Gastrocnemius medialis (tissue), 4 donors: ENCODE data around the gene ASIC2.

Experiments
- POLR2A ChIP-seq, 2 donors: fragments of 450-650 bp; IDR thresholded peaks; one replicate each; pipeline ENCODE4 v1.6.1; 2017; ENCODE audit warnings: antibody characterized with exemption in 2 of 2, mild to moderate bottlenecking in 2 of 2, moderate library complexity in 2 of 2
- TF ChIP-seq, protein P1 (sequence below), 5 experiments: fragments of 450-650 bp in 3 of 5; fragments of 200-600 bp in 2 of 5; sonication (generic) in 2 of 5; IDR thresholded peaks in 4 of 5; conservative IDR thresholded peaks in 1 of 5; 1 replicate in 4 of 5; 2 replicates in 1 of 5; pipeline ENCODE4 v1.5.1; 2016 to 2019; ENCODE audit warnings: antibody characterized with exemption in 5 of 5, mild to moderate bottlenecking in 3 of 5, moderate library complexity in 3 of 5

- TF ChIP-seq, protein P1, sequence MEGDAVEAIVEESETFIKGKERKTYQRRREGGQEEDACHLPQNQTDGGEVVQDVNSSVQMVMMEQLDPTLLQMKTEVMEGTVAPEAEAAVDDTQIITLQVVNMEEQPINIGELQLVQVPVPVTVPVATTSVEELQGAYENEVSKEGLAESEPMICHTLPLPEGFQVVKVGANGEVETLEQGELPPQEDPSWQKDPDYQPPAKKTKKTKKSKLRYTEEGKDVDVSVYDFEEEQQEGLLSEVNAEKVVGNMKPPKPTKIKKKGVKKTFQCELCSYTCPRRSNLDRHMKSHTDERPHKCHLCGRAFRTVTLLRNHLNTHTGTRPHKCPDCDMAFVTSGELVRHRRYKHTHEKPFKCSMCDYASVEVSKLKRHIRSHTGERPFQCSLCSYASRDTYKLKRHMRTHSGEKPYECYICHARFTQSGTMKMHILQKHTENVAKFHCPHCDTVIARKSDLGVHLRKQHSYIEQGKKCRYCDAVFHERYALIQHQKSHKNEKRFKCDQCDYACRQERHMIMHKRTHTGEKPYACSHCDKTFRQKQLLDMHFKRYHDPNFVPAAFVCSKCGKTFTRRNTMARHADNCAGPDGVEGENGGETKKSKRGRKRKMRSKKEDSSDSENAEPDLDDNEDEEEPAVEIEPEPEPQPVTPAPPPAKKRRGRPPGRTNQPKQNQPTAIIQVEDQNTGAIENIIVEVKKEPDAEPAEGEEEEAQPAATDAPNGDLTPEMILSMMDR (IDR thresholded peaks at IDR 0.05 in 4 of 5, conservative IDR thresholded peaks at IDR 0.05 in 1 of 5) = no peak
- no peak for TF ChIP-seq POLR2A (IDR thresholded peaks at IDR 0.05)
Measured at GRCh38 chr17:33214996-33215395, 78.1 kb downstream of the ASIC2 start.
